Activated CD8-positive, alpha-beta memory T cell treated with anti-CD3 and anti-CD28 coated beads, Interleukin-2, amount 50 U/mL, for 4 hours (primary cell): ENCODE measurements around the gene SIAH3.

ENCODE experiments used
- DNase-seq: peaks from one replicate; pipeline ENCODE4 v3.0.0-alpha.2; 2020

SIAH3 gene

DNA sequence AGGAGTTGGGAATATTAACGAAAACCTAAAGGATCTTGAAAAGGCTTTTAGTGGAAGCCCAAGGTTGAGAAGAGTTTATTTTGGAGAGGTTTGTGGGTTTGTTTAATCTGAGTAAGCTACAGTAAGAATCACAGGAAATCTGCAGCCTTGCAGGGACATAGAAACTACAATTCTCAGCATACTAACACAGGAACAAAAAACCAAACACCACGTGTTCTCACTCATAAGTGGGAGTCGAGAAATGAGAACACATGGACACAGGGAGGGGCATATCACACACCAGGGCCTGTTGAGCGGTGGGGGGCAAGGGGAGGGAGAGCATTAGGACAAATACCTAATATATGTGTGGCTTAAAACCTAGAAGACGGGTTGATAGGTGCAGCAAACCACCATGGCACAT lies 8.7 kb upstream of the SIAH3 start:
- DNase-seq = no peak

DNA sequence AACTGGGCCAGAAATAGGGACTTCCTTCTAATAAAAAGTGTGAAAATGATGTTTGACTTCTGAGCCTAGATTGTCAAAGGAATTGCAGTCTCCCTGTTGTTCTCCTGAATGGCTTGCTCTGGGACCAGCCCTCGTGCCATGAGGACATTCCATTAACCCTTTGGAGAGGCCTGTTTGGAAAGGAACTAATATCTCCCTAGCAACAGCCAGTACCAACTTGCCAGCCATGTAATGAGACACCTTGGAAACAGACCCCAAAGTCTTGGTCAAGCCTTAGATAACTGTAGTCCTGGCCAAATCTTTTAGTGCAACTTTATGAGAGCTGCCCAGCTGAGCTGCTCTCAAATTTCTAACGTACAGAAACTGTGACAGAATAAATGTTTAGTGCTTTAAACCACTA lies 8.2 kb upstream of the SIAH3 start:
- no peak for DNase-seq

DNA sequence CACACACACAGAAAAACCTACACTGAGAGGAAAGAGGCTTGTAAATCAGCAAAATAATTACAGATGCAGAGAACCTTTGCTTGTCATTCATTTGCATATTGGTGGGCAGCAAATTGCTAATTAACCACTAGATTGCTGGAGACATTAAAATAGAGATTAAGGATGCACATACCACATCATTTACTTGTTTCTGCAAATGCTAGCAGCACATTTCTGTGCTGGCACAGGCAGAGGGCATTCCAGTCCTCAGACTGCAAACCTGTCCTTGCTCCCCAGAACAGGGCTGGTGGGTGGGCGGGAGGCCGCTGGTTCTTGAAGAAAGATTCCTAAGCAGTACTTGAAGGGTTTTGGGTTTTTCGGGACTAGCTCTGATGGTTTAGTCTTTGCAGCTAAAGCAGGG lies 941 bp upstream of the SIAH3 start:
- DNase-seq = no peak

DNA sequence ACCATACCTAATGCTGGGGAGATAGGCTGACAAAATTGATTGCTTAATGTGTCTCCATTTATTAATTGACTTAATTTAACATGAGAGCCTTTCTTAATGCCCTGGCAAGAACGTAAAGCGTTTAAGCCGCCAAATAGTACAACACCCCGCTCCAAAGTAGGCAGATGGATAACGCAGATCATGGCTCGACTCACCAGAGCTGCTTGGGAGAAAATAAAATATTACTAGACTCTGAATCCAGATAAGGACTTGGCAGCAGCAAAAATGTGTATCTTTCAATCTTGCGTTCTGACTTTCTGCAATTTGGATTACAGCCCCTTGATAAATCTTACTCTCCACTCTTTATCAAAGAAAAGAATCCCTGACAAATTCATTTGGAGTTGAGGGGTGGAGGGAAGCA lies 403 bp upstream of the SIAH3 start:
- DNase-seq = no peak

DNA sequence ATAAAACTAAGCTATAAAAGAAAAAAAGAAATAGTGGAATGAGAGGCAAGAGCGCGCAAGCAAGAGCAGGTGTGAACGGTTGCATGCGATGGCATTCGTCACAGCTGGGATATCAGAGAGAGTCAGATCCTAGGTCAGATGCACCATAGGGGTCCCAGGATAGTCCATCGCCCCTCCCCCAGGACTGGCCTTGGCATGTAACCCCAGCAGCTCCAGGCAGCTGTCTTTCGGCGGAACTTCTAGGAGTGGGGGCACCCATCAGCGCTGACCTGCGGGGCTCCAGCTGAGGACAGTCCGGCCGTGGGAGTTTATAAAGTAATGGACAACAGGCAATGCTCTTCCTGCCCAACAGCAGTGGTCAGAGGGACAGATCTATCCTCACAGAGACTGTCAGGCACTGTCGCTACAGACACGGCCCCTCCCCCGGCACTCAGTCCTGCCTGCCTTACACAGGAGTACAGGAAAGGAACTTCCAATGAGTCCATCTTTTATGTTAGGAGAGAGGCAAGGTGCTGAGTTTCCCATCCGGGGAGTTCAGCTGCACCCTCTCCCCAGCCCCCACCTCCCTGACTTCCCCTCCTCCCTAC lies 1.4 kb downstream of the SIAH3 start:
- DNase-seq = no peak

GRCh38 chr13:45849408-45849807 lies 2.1 kb downstream of the SIAH3 start:
- no peak for DNase-seq

DNA sequence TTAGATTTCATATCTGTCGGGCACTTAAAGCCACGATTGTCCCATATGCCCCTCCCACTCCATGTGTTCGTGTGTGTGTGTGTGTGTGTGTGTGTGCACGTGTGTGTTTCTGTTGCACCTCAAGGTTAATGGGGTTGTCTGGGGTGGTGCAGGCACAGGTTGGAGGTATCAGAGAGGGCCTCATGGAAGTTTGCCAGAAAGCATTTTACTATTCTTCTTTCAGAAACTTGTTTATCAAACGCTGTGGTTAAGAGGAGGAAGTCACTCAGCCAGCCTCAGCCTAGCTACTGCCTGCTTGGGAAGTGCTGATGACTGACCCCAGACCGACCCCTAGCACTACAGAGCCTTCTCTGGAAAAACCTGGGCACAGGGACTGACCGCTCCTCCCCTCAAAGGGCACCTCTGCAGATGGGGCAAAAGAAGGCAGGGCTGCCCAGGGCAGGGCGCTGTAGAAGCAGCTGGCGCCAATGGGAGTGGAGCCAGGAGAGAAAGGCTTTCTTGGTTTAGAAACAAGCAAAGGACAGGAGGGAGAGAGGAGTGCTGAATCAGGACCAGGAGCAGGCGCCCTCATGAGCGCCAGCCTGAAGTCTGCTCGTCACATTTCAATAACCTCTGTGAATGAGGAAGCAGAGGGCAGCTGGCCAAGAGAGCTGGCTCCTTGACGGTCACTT lies 3.9 kb downstream of the SIAH3 start:
- DNase-seq = no peak

DNA sequence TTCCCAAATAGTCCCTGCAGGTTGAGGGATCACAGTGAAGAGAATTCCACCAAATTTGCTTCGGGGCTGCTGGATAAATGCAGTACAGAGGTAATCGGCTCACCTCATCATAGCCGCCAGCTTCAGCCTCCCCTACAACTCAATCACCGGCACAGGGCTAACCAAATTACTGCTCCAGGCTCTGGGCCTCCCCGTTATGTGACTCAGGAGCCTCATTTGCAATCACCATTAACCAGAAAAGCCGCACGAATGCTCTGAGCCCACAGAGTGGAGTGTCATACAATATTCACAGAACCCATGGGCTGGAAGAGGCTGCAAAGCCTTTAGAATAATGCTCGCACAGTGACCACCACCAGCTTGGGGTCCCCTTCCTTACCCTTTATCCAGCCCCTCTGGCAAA lies 4.9 kb downstream of the SIAH3 start:
- DNase-seq = no peak

DNA sequence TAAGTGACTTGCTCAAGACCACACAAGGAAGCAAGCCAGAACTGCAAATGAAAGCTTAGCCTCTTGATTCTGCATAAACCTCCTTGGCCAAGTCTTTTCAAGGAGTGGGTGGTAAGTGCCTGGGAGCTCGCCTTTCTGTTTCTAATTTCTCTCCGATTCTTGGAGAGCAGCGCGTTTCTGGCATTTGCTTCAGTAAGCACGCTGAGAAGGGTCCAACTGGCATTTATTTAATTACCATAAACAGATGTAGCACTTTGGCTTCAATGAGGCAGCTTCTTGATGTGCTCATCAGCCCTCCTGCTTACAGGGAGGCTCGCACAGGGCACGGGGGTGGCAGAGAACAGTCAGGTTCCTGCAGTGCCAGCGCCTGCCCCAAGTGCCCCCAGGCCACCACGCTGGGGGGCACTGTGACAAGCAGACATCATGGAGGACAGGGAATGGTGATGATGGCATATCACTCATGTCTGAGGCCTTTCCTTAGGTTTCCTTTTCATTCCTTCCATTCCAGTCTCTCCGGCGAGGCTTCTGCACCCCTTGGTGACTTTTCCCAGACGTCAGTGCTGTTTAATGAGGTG lies 13.3 kb downstream of the SIAH3 start:
- DNase-seq = no peak

DNA sequence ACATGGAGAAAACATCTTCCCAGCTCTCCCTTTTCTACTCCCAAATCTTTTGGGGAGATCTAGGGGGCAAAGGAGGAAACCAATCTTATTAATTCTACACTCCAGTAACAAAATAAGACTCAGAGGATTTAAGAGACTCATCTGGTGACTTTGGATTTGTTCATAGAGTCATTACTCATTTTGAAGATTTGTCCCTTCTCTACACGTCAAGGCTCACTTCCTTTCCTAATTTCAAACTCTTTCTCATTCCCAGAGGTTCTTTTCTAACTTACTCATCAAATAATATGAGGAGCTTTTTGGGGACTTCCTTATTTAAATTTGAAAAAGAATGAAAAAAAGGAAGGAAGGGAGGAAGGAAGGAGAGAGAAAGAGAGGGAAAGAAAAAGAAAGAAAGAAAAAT lies 14.4 kb downstream of the SIAH3 start:
- DNase-seq = no peak

- no peak for DNase-seq
Observed at GRCh38 chr13:45834411-45834994, 17.1 kb downstream of the SIAH3 start.

DNA sequence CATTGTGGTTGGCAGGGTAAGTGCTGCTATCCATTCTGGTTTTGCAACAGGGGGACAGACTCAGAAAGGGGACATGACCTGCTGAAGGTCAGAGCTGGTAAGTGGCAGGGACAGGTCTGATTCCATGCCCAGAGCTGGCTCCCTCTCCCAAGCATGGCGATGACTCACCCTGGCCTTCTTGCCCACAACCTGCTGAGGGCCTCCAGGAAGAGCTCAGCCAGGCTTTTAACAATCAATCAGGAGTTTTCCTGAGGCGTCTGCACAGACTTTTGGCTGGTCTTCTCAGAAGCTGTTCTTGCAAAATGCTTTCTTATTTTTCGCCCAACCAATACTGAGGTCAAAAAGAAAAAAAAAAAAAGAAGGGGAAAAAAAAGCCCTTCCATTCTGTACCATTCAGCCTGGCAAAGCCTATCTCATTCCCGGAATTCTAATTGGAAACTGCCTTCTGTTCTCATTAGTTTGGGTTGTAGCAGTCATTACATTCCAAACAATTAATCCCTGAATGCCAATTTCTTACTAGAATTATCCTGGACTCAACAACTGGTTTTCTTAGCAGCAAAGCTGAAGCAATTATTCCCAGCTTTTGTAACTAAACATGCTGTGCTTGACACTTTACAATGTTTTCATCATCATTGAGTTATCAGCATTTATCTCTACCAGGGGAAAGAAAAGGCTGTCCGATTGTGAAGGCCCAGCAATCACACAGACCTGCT lies 17.7 kb downstream of the SIAH3 start:
- no peak for DNase-seq

DNA sequence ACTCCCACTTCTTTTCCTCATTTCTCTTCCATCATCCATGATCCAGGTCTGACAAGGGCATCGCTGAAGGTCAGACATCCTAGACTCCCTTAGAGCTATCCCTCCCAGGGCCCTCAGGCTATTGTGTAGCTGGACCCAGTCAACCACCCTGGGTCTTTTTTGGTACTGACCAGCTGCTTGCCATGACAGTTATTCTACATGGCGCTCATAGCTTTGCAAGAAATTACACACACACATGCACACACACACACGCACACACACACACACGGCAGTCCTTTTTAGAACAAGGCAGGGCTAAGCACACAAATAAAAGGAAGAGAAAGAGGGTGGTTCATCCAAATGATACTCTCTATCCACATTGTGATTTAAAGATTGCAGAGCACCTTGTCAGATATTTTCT lies 18.3 kb downstream of the SIAH3 start:
- no peak for DNase-seq

GRCh38 chr13:45831851-45832250 lies 19.7 kb downstream of the SIAH3 start:
- DNase-seq = no peak

GRCh38 chr13:45830121-45830520 lies 21.4 kb downstream of the SIAH3 start:
- DNase-seq = no peak

- no peak for DNase-seq
Observed at GRCh38 chr13:45828256-45828968, 23.1 kb downstream of the SIAH3 start.

GRCh38 chr13:45827318-45827717 lies 24.2 kb downstream of the SIAH3 start:
- no peak for DNase-seq

DNA sequence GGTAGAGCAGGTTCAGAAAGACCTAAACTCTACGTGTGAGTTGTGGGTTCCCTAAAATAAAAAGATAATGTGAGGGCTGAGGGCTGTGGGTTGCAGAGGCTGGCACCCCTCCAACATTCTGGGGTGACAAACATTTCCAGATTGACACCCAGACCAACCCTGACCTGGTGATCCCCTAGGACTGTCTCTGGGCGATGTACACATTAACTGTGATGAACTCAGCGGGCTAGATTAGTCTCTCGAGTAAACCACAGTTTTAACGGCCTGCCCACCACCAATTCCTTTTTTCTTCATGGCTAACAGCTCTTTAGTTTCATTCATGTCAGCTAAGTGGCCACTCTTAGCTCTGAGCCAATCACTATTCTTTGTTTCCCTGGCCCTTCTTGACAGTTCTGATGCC lies 24.8 kb downstream of the SIAH3 start:
- DNase-seq = no peak

DNA sequence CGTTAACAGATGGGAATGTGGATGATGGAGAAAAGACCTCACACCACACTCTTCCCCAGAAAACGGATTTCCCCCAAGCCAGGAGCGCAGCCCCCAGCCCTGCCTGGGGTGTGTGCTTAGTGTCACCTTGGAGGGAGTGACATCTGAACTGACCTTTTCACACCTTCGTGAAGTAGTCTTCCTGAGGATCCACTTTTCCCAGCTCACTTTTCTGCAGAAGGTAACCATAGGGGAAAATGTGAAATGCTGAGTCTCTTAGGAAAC lies 26.2 kb downstream of the SIAH3 start:
- DNase-seq = no peak

DNA sequence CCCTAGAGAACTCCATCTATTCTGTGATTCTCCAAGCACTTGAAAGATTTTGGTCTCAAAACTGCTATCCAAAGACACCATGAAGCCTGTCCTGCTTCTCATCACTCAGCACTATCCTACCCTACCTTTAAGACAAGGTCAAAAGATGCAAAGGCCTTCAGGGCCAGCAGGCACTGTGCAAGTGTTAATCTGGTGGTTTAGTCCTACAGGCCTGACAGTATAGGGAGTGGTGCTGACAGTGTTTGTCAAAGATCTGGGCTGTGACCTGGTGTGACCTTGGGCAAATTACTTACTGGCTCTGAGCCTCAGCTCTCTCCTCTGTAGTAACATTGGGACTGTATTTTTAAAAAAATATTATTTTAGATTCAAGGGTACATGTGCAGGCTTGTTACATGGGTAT lies 28.0 kb downstream of the SIAH3 start:
- DNase-seq = no peak

- DNase-seq = no peak
Observed at GRCh38 chr13:45821811-45822210, 29.7 kb downstream of the SIAH3 start.

- DNase-seq = no peak
Observed at GRCh38 chr13:45820106-45820838, 31.3 kb downstream of the SIAH3 start.

GRCh38 chr13:45817833-45818232 lies 33.7 kb downstream of the SIAH3 start:
- DNase-seq = no peak
